ENCODE measurements around the gene KMT2A.

- TF ChIP-seq CTCF (conservative IDR thresholded peaks at IDR 0.05; ENCODE audit: low read depth, low read length) (no peak), EZH2 (IDR thresholded peaks at IDR 0.05; ENCODE audit: borderline replicate concordance, low read depth, low read length, poor library complexity, severe bottlenecking) (no peak)
Observed at GRCh38 chr11:118471030-118471429, 34.7 kb downstream of the KMT2A start.

Measured in A673 (cell line).